HepG2 (cell line): ENCODE measurements around the gene PTPRE. TPM values are rescaled to one million over a fixed set of nuclear protein-coding genes. Genes with fewer than 3 reads are reported as not detected.

Experiments used
- ATAC-seq: fragments of 200-7000 bp; cut with Tn5 transposase; 3 replicates; pipeline ENCODE4 v1.9.1; 2020; ENCODE audit warnings: mild to moderate bottlenecking, moderate library complexity
- BruUV-seq: library from RNA; stranded (reverse); fragments of 400-500 nt; replicated peaks from 2 replicates; lab custom pipeline; 2021; lab: Mats Ljungman, UMichigan
- CTCF ChIA-PET: fragments of 300-600 bp; formaldehyde crosslinking; extraction: SDS; loops from one replicate; lab custom pipeline; 2021; ENCODE audit warnings: low total read pairs, inconsistent platforms, low intra/inter-chr PET ratio; lab: Yijun Ruan, JAX
- POLR2A ChIA-PET: fragments of 350-600 bp; sonication (Branson Sonifier 250); formaldehyde crosslinking; loops from one replicate; lab custom pipeline; 2020; ENCODE audit warnings: antibody characterized with exemption, inconsistent platforms; lab: Yijun Ruan, JAX
- DNase-seq: peaks from one replicate; pipeline ENCODE4 v3.0.0-alpha.2; 2015; ENCODE audit warnings: low spot score
- FAIRE-seq: peaks from 3 replicates; lab custom pipeline; 2011; peaks lifted over from hg19 to GRCh38; lab: Jason Lieb, UNC
- H2AFZ ChIP-seq: one replicate; pipeline ENCODE4 v1.6.1; 2011; ENCODE audit warnings: low read length, inconsistent platforms
- H3K27ac ChIP-seq: fragments of 300-600 bp; 3 replicates; pipeline ENCODE4 v1.8.0; 2011; ENCODE audit warnings: mixed run types, mild to moderate bottlenecking, mixed read lengths, low read length, inconsistent platforms; ENCODE audit not compliant: insufficient read depth; ENCODE audit errors: extremely low read length
- H3K27me3 ChIP-seq, 2 experiments: fragments of 200-600 bp in 1 of 2; 2 replicates in 1 of 2; 3 replicates in 1 of 2; pipeline versions ENCODE4 v1.6.0 to v1.8.0; 2011; ENCODE audit warnings: low read length in 2 of 2, mild to moderate bottlenecking in 2 of 2, moderate library complexity in 2 of 2, inconsistent platforms in 1 of 2; ENCODE audit not compliant: insufficient read depth in 2 of 2, control insufficient read depth in 1 of 2
- H3K36me3 ChIP-seq, 2 experiments: fragments of 200-600 bp in 1 of 2; replicated peaks in 1 of 2; 2 replicates in 1 of 2; 3 replicates in 1 of 2; pipeline versions ENCODE4 v1.5.1 to v1.8.0; 2011; ENCODE audit warnings: low read length in 2 of 2, inconsistent platforms in 1 of 2; ENCODE audit not compliant: insufficient read depth in 2 of 2, control insufficient read depth in 1 of 2
- H3K4me1 ChIP-seq: 2 replicates; pipeline ENCODE4 v1.5.1; 2012; ENCODE audit warnings: low read length, inconsistent platforms; ENCODE audit not compliant: insufficient read depth
- H3K4me2 ChIP-seq: 2 replicates; pipeline ENCODE4 v1.6.0; 2011; ENCODE audit warnings: low read depth, low read length, inconsistent platforms
- H3K4me3 ChIP-seq, 3 experiments: fragments of 200-600 bp in 1 of 3; sonication (generic), shearing (Covaris generic) in 1 of 3; replicated peaks in 1 of 3; 2 replicates each; pipeline ENCODE4 v1.5.1; 2011 to 2016; ENCODE audit warnings: low read length in 3 of 3, inconsistent platforms in 2 of 3, low read depth in 2 of 3, mild to moderate bottlenecking in 2 of 3, control low read depth in 1 of 3, mixed read lengths in 1 of 3; ENCODE audit not compliant: insufficient read depth in 1 of 3
- H3K79me2 ChIP-seq: one replicate; pipeline ENCODE4 v1.6.1; 2011; ENCODE audit warnings: low read length, inconsistent platforms; ENCODE audit not compliant: insufficient read depth
- H3K9ac ChIP-seq: 2 replicates; pipeline ENCODE4 v1.6.0; 2011; ENCODE audit warnings: mild to moderate bottlenecking, low read depth, low read length, inconsistent platforms; ENCODE audit not compliant: insufficient read depth
- H3K9me3 ChIP-seq: 2 replicates; pipeline ENCODE4 v1.5.1; 2012; ENCODE audit warnings: mild to moderate bottlenecking, low read length
- H4K20me1 ChIP-seq: 2 replicates; pipeline ENCODE4 v1.6.0; 2011; ENCODE audit warnings: inconsistent platforms, mild to moderate bottlenecking, low read length, moderate library complexity; ENCODE audit not compliant: insufficient read depth
- CC2D1A ChIP-seq: sonication (generic); formaldehyde crosslinking; IDR thresholded peaks from 2 replicates; pipeline ENCODE4 v1.8.1; 2023; ENCODE audit warnings: mild to moderate bottlenecking, missing genetic modification reagents
- HNF1A ChIP-seq, 2 experiments: sonication (generic) in 1 of 2; formaldehyde crosslinking in 1 of 2; IDR thresholded peaks; 2 replicates each; pipeline versions ENCODE4 v1.4.0 to v1.6.1; 2016 to 2020; ENCODE audit warnings: borderline replicate concordance in 1 of 2, low read depth in 1 of 2, mild to moderate bottlenecking in 1 of 2, missing genetic modification reagents in 1 of 2
- KLF15 ChIP-seq: sonication (generic); formaldehyde crosslinking; IDR thresholded peaks from 2 replicates; pipeline ENCODE4 v1.8.1; 2023; ENCODE audit warnings: borderline replicate concordance, mild to moderate bottlenecking, inconsistent platforms, missing genetic modification reagents, mixed read lengths
- SMARCC2 ChIP-seq: fragments of 450-650 bp; IDR thresholded peaks from 2 replicates; pipeline ENCODE4 v1.6.1; 2017; ENCODE audit warnings: antibody characterized with exemption, mild to moderate bottlenecking
- TFDP2 ChIP-seq: sonication (generic); formaldehyde crosslinking; IDR thresholded peaks from 2 replicates; pipeline ENCODE4 v1.4.0; 2020; ENCODE audit warnings: missing genetic modification reagents
- ZNF10 ChIP-seq: sonication (generic); formaldehyde crosslinking; IDR thresholded peaks from 2 replicates; pipeline ENCODE4 v1.4.0; 2020; ENCODE audit warnings: mild to moderate bottlenecking, low read depth, missing genetic modification reagents, borderline replicate concordance
- ZNF713 ChIP-seq: sonication (generic); formaldehyde crosslinking; IDR thresholded peaks from 2 replicates; pipeline ENCODE4 v1.4.0; 2020; ENCODE audit warnings: mild to moderate bottlenecking, missing genetic modification reagents
- WGBS: methylation state at CpG from one replicate; pipeline ENCODE4 v1.1.6; 2017; ENCODE audit warnings: low lambda C conversion rate; 5-methylcytosine and 5-hydroxymethylcytosine counted together
- in situ Hi-C: cut with HindIII; loops from 2 replicates; pipeline ENCODE4 v1.10.0; 2017; ENCODE audit warnings: low pct_unique_long_range_greater_than_20kb; ENCODE audit not compliant: extremely low pct_ligation_motif_present
- intact Hi-C: fragments of 100-400 bp; cut with micrococcal nuclease; formaldehyde crosslinking; loops from one replicate; pipeline ENCODE4 v1.10.0; 2022; ENCODE audit not compliant: unreplicated experiment
- polyA plus RNA-seq, 8 experiments: library from polyadenylated mRNA; depleted of rRNA in 3 of 8; stranded (reverse) in 7 of 8; unstranded in 1 of 8; fragments of >200 nt; fragmentation: Illumina TruSeq in 4 of 8; extraction: Trizol in 4 of 8; gene quantifications; 2 replicates each; pipeline versions ENCODE4 v1.2.1 to v1.2.3, GENCODE V29; 2011 to 2016; ENCODE audit warnings: low read depth in 4 of 8, missing spikeins in 1 of 8, mixed read lengths in 1 of 8; ENCODE audit not compliant: insufficient read depth in 1 of 8
- total RNA-seq, 5 experiments: library from RNA; depleted of rRNA; stranded (reverse); fragments of >200 nt; fragmentation: Illumina TruSeq; extraction: Trizol; gene quantifications; 2 replicates each; pipeline ENCODE4 v1.2.3, GENCODE V29; 2016; ENCODE audit warnings: low read depth in 1 of 5

PTPRE gene
- total and polyA plus RNA-seq, 2 of the 13 experiments (the other 11 are each of a cell fraction or from before 2014, with no cell fraction given): 0.01 to 0.02 TPM

- CTCF ChIA-PET: no interaction called here
- no peak overlapping the region for H2AFZ ChIP-seq
- in situ Hi-C loops: no loop called here
- intact Hi-C loops: no loop called here
- no peak for FAIRE-seq
- TF ChIP-seq KLF15 (CRISPR knock-in tag) (no peak), CC2D1A (no peak), ZNF713 (no peak), HNF1A (IDR thresholded peaks at IDR 0.05; ENCODE audit: low read depth) (no peak), HNF1A (CRISPR knock-in tag; IDR thresholded peaks at IDR 0.05; ENCODE audit: borderline replicate concordance) (no peak), SMARCC2 (no peak), TFDP2 (CRISPR knock-in tag) (no peak), ZNF10 (CRISPR knock-in tag) (no peak)
- TF ChIP-seq, all 625 proteins: peak for 0
- Histone ChIP-seq H3K36me3 (no peaks in the 10 kb centered on the region), H3K4me1 (no peaks in the 10 kb centered on the region), H3K9ac (no peak overlapping the region), H3K4me3 (no peak overlapping the region), H3K79me2 (no peaks in the 10 kb centered on the region), H4K20me1 (no peaks in the 10 kb centered on the region), H3K27ac (no peak overlapping the region), H3K27me3 (peaks cover 2 to 24% of the 10 kb centered on the region in 2 experiments; a peak in 3 of 5 replicates), H3K4me2 (no peak overlapping the region), H3K9me3 (no peaks in the 10 kb centered on the region)
- ATAC-seq (no peak), DNase-seq (no peak)
- BruUV-seq: no TSS peak
- WGBS: 13% methylated on average over 8 of the region's 8 CpGs
- POLR2A ChIA-PET: no interaction called here
Observed at GRCh38 chr10:128040096-128040495, 133.2 kb downstream of the PTPRE start.
